Epithelial cell of esophagus (primary cell): Measurements from ENCODE around the gene CTSA.

Experiments used
- DNase-seq: peaks from one replicate; pipeline ENCODE4 v3.0.0; 2010; ENCODE audit warnings: low read depth
- H3K4me3 ChIP-seq: 2 replicates; pipeline ENCODE4 v1.5.1; 2011; ENCODE audit warnings: mild to moderate bottlenecking, low read length, control low read depth
- CTCF ChIP-seq: IDR thresholded peaks from 2 replicates; pipeline ENCODE4 v1.5.1; 2011; ENCODE audit warnings: low read depth, mild to moderate bottlenecking, low read length, control low read depth, inconsistent platforms; ENCODE audit not compliant: insufficient read depth; ENCODE audit errors: missing control alignments

Gene CTSA

GRCh38 chr20:45904583-45905504 is 13.7 kb downstream of the CTSA start:
- H3K4me3 ChIP-seq: no peak overlapping the region
- no peak for TF ChIP-seq CTCF
- DNase-seq: no peak

- TF ChIP-seq CTCF: no peak
- H3K4me3 ChIP-seq: no peak overlapping the region
- DNase-seq: peak; percentile 94
Observed at GRCh38 chr20:45905505-45906079, 14.5 kb downstream of the CTSA start.

- H3K4me3 ChIP-seq: no peak overlapping the region
- no peak for DNase-seq
- no peak for TF ChIP-seq CTCF
Observed at GRCh38 chr20:45907219-45907948, 16.2 kb downstream of the CTSA start.

- no peak for TF ChIP-seq CTCF
- DNase-seq: no peak
- H3K4me3 ChIP-seq: no peak overlapping the region
Observed at GRCh38 chr20:45908084-45908483, 16.9 kb downstream of the CTSA start.

- no peak for DNase-seq
- H3K4me3 ChIP-seq: no peak overlapping the region
- no peak for TF ChIP-seq CTCF
Observed at GRCh38 chr20:45909336-45909808, 18.2 kb downstream of the CTSA start.

GRCh38 chr20:45909817-45910669 is 18.9 kb downstream of the CTSA start:
- TF ChIP-seq CTCF: no peak
- peak overlapping the region; percentile 10 for H3K4me3 ChIP-seq
- DNase-seq: no peak
